Lower leg skin (tissue), 3 donors: ENCODE measurements around the gene EBF3.

Experiments used
- POLR2A ChIP-seq, 2 donors: fragments of 450-650 bp; IDR thresholded peaks; one replicate each; pipeline ENCODE4 v1.6.1; 2016 to 2017; ENCODE audit warnings: antibody characterized with exemption in 2 of 2, mild to moderate bottlenecking in 1 of 2, moderate library complexity in 1 of 2
- TF ChIP-seq, protein P1 (sequence below), 3 donors: fragments of 450-650 bp; IDR thresholded peaks; one replicate each; pipeline ENCODE4 v1.5.1; 2016; ENCODE audit warnings: antibody characterized with exemption in 3 of 3, mild to moderate bottlenecking in 3 of 3, moderate library complexity in 2 of 3

- TF ChIP-seq POLR2A (IDR thresholded peaks at IDR 0.05) = no peak
- TF ChIP-seq, protein P1, sequence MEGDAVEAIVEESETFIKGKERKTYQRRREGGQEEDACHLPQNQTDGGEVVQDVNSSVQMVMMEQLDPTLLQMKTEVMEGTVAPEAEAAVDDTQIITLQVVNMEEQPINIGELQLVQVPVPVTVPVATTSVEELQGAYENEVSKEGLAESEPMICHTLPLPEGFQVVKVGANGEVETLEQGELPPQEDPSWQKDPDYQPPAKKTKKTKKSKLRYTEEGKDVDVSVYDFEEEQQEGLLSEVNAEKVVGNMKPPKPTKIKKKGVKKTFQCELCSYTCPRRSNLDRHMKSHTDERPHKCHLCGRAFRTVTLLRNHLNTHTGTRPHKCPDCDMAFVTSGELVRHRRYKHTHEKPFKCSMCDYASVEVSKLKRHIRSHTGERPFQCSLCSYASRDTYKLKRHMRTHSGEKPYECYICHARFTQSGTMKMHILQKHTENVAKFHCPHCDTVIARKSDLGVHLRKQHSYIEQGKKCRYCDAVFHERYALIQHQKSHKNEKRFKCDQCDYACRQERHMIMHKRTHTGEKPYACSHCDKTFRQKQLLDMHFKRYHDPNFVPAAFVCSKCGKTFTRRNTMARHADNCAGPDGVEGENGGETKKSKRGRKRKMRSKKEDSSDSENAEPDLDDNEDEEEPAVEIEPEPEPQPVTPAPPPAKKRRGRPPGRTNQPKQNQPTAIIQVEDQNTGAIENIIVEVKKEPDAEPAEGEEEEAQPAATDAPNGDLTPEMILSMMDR (IDR thresholded peaks at IDR 0.05) = no peak
Measured at GRCh38 chr10:129960481-129961156, 3.5 kb downstream of the EBF3 start.
